HL-60 (cell line): ENCODE measurements around the gene AQP7.

Experiments used
- GABPA ChIP-seq: IDR thresholded peaks from 2 replicates; pipeline ENCODE4 v1.6.1; 2012; ENCODE audit warnings: low read depth
- POLR2AphosphoS5 ChIP-seq: IDR thresholded peaks from 2 replicates; pipeline ENCODE4 v1.6.1; 2012; ENCODE audit warnings: low read depth
- SPI1 ChIP-seq: IDR thresholded peaks from 2 replicates; pipeline ENCODE4 v1.6.1; 2012; ENCODE audit warnings: low read depth, mild to moderate bottlenecking, borderline replicate concordance
- TF ChIP-seq, protein P1 (sequence below): IDR thresholded peaks from one replicate; pipeline ENCODE4 v1.5.1; 2011; ENCODE audit warnings: low read length, control low read depth, inconsistent platforms; ENCODE audit not compliant: insufficient read depth
- TF ChIP-seq, protein P2 (sequence below): IDR thresholded peaks from 2 replicates; pipeline ENCODE4 v1.6.1; 2012; ENCODE audit warnings: low read depth; ENCODE audit not compliant: insufficient replicate concordance

GRCh38 chr9:33407061-33407460, 4.7 kb upstream of the AQP7 start:
- TF ChIP-seq, protein P1, sequence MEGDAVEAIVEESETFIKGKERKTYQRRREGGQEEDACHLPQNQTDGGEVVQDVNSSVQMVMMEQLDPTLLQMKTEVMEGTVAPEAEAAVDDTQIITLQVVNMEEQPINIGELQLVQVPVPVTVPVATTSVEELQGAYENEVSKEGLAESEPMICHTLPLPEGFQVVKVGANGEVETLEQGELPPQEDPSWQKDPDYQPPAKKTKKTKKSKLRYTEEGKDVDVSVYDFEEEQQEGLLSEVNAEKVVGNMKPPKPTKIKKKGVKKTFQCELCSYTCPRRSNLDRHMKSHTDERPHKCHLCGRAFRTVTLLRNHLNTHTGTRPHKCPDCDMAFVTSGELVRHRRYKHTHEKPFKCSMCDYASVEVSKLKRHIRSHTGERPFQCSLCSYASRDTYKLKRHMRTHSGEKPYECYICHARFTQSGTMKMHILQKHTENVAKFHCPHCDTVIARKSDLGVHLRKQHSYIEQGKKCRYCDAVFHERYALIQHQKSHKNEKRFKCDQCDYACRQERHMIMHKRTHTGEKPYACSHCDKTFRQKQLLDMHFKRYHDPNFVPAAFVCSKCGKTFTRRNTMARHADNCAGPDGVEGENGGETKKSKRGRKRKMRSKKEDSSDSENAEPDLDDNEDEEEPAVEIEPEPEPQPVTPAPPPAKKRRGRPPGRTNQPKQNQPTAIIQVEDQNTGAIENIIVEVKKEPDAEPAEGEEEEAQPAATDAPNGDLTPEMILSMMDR = no peak
- TF ChIP-seq GABPA (no peak), POLR2AphosphoS5 (no peak), SPI1 (no peak)
- TF ChIP-seq, protein P2, sequence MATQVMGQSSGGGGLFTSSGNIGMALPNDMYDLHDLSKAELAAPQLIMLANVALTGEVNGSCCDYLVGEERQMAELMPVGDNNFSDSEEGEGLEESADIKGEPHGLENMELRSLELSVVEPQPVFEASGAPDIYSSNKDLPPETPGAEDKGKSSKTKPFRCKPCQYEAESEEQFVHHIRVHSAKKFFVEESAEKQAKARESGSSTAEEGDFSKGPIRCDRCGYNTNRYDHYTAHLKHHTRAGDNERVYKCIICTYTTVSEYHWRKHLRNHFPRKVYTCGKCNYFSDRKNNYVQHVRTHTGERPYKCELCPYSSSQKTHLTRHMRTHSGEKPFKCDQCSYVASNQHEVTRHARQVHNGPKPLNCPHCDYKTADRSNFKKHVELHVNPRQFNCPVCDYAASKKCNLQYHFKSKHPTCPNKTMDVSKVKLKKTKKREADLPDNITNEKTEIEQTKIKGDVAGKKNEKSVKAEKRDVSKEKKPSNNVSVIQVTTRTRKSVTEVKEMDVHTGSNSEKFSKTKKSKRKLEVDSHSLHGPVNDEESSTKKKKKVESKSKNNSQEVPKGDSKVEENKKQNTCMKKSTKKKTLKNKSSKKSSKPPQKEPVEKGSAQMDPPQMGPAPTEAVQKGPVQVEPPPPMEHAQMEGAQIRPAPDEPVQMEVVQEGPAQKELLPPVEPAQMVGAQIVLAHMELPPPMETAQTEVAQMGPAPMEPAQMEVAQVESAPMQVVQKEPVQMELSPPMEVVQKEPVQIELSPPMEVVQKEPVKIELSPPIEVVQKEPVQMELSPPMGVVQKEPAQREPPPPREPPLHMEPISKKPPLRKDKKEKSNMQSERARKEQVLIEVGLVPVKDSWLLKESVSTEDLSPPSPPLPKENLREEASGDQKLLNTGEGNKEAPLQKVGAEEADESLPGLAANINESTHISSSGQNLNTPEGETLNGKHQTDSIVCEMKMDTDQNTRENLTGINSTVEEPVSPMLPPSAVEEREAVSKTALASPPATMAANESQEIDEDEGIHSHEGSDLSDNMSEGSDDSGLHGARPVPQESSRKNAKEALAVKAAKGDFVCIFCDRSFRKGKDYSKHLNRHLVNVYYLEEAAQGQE = no peak
